ENCODE measurements around the gene RAB33A.

DNA sequence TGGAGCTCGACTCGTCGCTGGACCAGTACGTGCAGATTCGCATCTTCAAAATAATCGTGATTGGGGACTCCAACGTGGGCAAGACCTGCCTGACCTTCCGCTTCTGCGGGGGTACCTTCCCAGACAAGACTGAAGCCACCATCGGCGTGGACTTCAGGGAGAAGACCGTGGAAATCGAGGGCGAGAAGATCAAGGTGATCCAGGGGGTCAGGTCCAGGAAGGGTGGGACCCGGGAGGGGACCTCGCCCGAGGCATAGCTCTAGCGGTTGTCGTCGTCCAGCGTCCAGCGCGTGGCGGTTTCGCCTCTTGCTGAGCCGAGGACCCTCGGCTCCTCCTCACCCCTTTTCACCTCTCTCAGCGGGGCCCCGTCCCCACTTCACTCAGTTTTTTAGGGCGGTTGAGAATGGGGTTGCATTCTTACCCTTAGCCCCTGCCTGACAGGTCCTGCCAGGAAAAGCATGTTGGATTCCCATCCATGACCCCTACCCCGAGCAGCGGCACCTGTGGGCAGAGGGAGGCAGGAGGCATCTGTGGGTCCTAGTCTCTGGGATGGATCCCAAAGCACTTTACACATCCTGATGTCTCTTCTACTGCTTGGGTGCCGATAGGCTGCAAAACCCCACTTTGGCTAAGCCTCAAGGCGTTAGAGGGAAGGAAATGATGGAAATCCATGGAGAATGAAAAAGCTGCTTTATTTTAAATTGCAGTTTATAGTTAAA lies 524 bp downstream of the RAB33A start:
- TF ChIP-seq NFIC (IDR thresholded peaks at IDR 0.05), result no peak
- TF ChIP-seq TAF1 (IDR thresholded peaks at IDR 0.05; ENCODE audit: low read depth), result no peak
- TF ChIP-seq EGR1 (IDR thresholded peaks at IDR 0.05), result no peak
- TF ChIP-seq YY1 (IDR thresholded peaks at IDR 0.05; ENCODE audit: low read depth), result no peak
- no peak for TF ChIP-seq EP300 (IDR thresholded peaks at IDR 0.05; ENCODE audit: borderline replicate concordance)
- TF ChIP-seq TEAD4 (IDR thresholded peaks at IDR 0.05), result no peak
- TF ChIP-seq MAX (IDR thresholded peaks at IDR 0.05), result no peak
- TF ChIP-seq RAD21 (IDR thresholded peaks at IDR 0.05; ENCODE audit: low read depth), result no peak
- no peak for TF ChIP-seq TCF12 (IDR thresholded peaks at IDR 0.05; ENCODE audit: low read depth)
- TF ChIP-seq CEBPB (IDR thresholded peaks at IDR 0.05), result no peak

Measured in Ishikawa (cell line).